ENCODE data around the gene FBLN5. TPM values are rescaled to one million over a fixed set of nuclear protein-coding genes. Genes with fewer than 3 reads are reported as not detected.

FBLN5 gene
- total and polyA plus RNA-seq, 2 donors (not counting 3 experiments of a cell fraction or from before 2014, with no cell fraction given) = 27.6 to 33.1 TPM

- dilution Hi-C loops (cut with MboI; ENCODE audit: extremely low pct_ligation_motif_present, low sequenced_read_pairs) = no loop called here
- Histone ChIP-seq H3K9me1 (replicated peaks; ENCODE audit: control insufficient read depth, extremely low read depth, insufficient read depth, low read length) (no peaks in the 10 kb centered on the region), H2AFZ (ENCODE audit: low read depth, low read length) (no peak overlapping the region), H3K4me1 (ENCODE audit: control insufficient read depth, extremely low read depth, insufficient read depth, low read length) (no peaks in the 10 kb centered on the region), H3K9ac (replicated peaks; ENCODE audit: extremely low read depth, insufficient read depth, low read length) (no peak overlapping the region), H4K20me1 (replicated peaks; ENCODE audit: control insufficient read depth, extremely low read depth, insufficient read depth, low read length) (no peaks in the 10 kb centered on the region), H3K36me3 (ENCODE audit: control insufficient read depth in 2 of 2, extremely low read depth in 1 of 2, insufficient read depth in 2 of 2, low read length in 2 of 2) (no peaks in the 10 kb centered on the region), H3K4me3 (replicated peaks in 1 of 3; ENCODE audit: insufficient read depth in 1 of 3, low read depth in 1 of 3, low read length in 3 of 3) (no peak overlapping the region), H3K79me2 (ENCODE audit: control insufficient read depth, insufficient read depth, low read length) (no peaks in the 10 kb centered on the region), H3K9me3 (replicated peaks; ENCODE audit: control insufficient read depth, insufficient read depth, low read length) (no peaks in the 10 kb centered on the region), H3K27ac (ENCODE audit: insufficient read depth, low read depth, low read length) (no peak overlapping the region), H3K27me3 (ENCODE audit: control insufficient read depth in 2 of 2, insufficient read depth in 2 of 2, low read length in 2 of 2) (peaks cover 0 to 5% of the 10 kb centered on the region in 2 experiments), H3K4me2 (ENCODE audit: insufficient read depth, low read length) (no peak overlapping the region)
- no TSS peak for BruUV-seq (replicated peaks)
- DNase-seq (ENCODE audit: low read depth, low spot score) = no peak
- POLR2A ChIA-PET = no interaction called here
- FAIRE-seq = no peak
- CTCF ChIA-PET = interaction anchor here (2.0 kb wide), 1 partner anchor 12 kb away, joined by 6 read pairs; no protein-coding TSS in a partner anchor
- intact Hi-C loops (cut with micrococcal nuclease) = no loop called here
- TF ChIP-seq POLR2A (IDR thresholded peaks at IDR 0.05; ENCODE audit: low read depth, low read length) (no peak), GATA2 (IDR thresholded peaks at IDR 0.05; ENCODE audit: insufficient read depth, insufficient read length, low read depth, low read length) (no peak), FOS (IDR thresholded peaks at IDR 0.05; ENCODE audit: borderline replicate concordance, insufficient read depth, low read length) (no peak)
Measured at GRCh38 chr14:91899213-91899612, 48.3 kb downstream of the FBLN5 start.

GRCh38 chr14:91898372-91898771, 49.1 kb downstream of the FBLN5 start:
- CTCF ChIA-PET = interaction anchor here (2.0 kb wide), 1 partner anchor 13 kb away, joined by 6 read pairs; no protein-coding TSS in a partner anchor
- dilution Hi-C loops (cut with MboI; ENCODE audit: extremely low pct_ligation_motif_present, low sequenced_read_pairs) = no loop called here

More at GRCh38 chr14:91898372-91898771, 49.1 kb downstream of the FBLN5 start:
- POLR2A ChIA-PET = no interaction called here
- Histone ChIP-seq H3K36me3 (ENCODE audit: control insufficient read depth in 2 of 2, extremely low read depth in 1 of 2, insufficient read depth in 2 of 2, low read length in 2 of 2) (no peaks in the 10 kb centered on the region), H2AFZ (ENCODE audit: low read depth, low read length) (no peak overlapping the region), H3K27ac (ENCODE audit: insufficient read depth, low read depth, low read length) (no peak overlapping the region), H3K4me2 (ENCODE audit: insufficient read depth, low read length) (no peak overlapping the region), H3K4me1 (ENCODE audit: control insufficient read depth, extremely low read depth, insufficient read depth, low read length) (no peaks in the 10 kb centered on the region), H3K9ac (replicated peaks; ENCODE audit: extremely low read depth, insufficient read depth, low read length) (no peak overlapping the region), H3K9me3 (replicated peaks; ENCODE audit: control insufficient read depth, insufficient read depth, low read length) (no peaks in the 10 kb centered on the region), H4K20me1 (replicated peaks; ENCODE audit: control insufficient read depth, extremely low read depth, insufficient read depth, low read length) (no peaks in the 10 kb centered on the region), H3K79me2 (ENCODE audit: control insufficient read depth, insufficient read depth, low read length) (no peaks in the 10 kb centered on the region), H3K9me1 (replicated peaks; ENCODE audit: control insufficient read depth, extremely low read depth, insufficient read depth, low read length) (no peaks in the 10 kb centered on the region), H3K4me3 (replicated peaks in 1 of 3; ENCODE audit: insufficient read depth in 1 of 3, low read depth in 1 of 3, low read length in 3 of 3) (no peak overlapping the region), H3K27me3 (ENCODE audit: control insufficient read depth in 2 of 2, insufficient read depth in 2 of 2, low read length in 2 of 2) (peaks cover 0 to 5% of the 10 kb centered on the region in 2 experiments)
- BruUV-seq (replicated peaks) = no TSS peak
- no peak for TF ChIP-seq FOS (IDR thresholded peaks at IDR 0.05; ENCODE audit: borderline replicate concordance, insufficient read depth, low read length)
- no peak for TF ChIP-seq MYC (IDR thresholded peaks at IDR 0.05; ENCODE audit: low read depth, low read length)
- no peak for TF ChIP-seq POLR2A (IDR thresholded peaks at IDR 0.05; ENCODE audit: low read depth, low read length)
- no peak for TF ChIP-seq GATA2 (IDR thresholded peaks at IDR 0.05; ENCODE audit: insufficient read depth, insufficient read length, low read depth, low read length)
- no peak for TF ChIP-seq EZH2 (IDR thresholded peaks at IDR 0.05; ENCODE audit: borderline replicate concordance, low read depth, low read length, severe bottlenecking)
- no peak for TF ChIP-seq MAX (IDR thresholded peaks at IDR 0.05; ENCODE audit: insufficient read depth, insufficient read length)
- no peak for TF ChIP-seq POLR2AphosphoS5 (IDR thresholded peaks at IDR 0.05; ENCODE audit: insufficient read depth, low read depth, low read length)
- TF ChIP-seq CTCF (IDR thresholded peaks at IDR 0.05; ENCODE audit: extremely low read depth in 1 of 2, insufficient read depth in 1 of 2, low read depth in 1 of 2, low read length in 2 of 2) = no peak
- no peak for TF ChIP-seq JUN (IDR thresholded peaks at IDR 0.05; ENCODE audit: borderline replicate concordance, insufficient read depth, insufficient read length, low read depth)
- FAIRE-seq = no peak
- intact Hi-C loops (cut with micrococcal nuclease) = no loop called here
- DNase-seq (ENCODE audit: low read depth, low spot score) = no peak

All from endothelial cell of umbilical vein (primary cell).